Putamen (tissue), 1 donor: ENCODE measurements around the gene SPRYD4.
A peak's percentile ranks its signal among the peaks of the same experiment; 100 is the strongest.
"Not testable (repeated sequence)": the region's sequence is repeated elsewhere in the genome, so short reads cannot be mapped to it uniquely, and the experiment has no call there.

Experiments
- DNase-seq: peaks from one replicate; pipeline ENCODE4 v3.0.0-alpha.2; 2016; ENCODE audit warnings: low spot score

Gene SPRYD4

DNA sequence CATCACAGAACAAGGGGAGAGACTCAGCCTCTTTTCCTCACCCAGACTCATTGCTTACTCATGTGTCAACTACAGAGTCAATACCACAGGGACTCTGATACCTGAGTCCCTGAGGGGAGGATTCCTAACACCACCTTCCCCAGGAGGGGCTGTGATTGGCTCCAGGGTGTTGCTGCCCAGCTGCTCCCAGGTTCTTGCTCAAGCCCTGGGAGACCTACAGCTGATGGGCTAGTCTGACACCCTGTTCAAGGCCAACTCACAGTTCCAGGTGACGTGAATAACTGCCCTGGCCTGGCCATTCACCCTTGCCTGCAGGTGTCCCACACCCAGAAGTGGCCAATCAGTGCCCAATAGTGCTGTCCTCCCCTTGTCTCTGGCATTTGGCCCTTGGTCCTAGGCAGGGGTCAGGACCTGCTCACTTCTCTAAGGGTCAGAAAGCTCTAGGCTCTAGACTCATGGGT, 8.6 kb downstream of the SPRYD4 start:
- no peak for DNase-seq

DNA sequence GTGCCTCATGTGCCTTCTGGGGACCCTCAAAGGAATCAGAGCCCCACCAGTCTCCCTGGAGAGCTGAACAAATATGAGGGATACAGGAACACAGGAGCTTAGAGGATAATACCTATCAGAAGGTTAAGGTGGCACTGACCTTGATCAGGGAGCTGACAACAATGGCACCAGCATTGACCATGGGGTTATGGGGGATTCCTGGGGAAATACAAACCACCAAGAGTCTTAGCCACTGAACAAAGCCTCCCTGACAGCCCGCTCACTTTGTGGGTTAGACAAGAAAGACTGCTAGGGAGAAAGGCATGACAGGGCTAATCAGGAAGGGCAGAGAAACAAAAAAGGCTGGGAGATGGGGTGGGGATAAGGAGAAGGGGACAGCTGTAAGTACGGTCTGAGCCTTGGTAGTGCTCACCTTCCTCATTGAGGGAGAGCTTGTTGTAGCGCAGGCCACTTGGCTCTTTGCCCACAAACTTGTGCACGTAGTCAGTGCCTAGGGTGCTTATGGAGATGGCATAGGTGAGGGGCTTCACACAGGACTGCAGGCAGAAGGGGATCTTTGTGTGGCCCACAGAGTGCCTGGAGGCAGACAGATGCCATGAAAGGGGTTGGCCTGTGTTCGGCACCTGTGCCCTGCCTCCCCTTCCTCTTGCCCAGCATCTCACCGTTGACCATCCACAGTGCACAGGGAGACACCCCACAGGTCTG, 9.3 kb downstream of the SPRYD4 start:
- DNase-seq, result no peak

DNA sequence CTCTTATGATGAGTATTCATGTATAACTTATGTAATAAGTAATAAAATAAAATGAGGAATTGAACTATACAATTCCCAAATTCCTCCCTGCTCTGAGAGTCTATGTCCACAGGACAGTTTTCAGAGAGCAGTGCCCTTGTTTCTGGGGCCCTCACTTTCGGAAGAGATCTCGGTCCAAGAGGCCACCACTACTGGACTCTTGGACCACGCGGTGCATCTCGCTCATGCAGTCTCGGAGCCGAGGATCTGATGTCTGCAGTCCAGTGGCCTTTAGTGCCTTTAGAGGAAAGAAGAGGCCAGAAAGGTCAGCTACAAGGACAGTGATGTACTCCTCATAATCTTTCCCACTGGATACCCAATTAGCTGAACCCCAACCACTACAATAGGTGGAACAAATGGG, 11.2 kb downstream of the SPRYD4 start:
- DNase-seq, result no peak

DNA sequence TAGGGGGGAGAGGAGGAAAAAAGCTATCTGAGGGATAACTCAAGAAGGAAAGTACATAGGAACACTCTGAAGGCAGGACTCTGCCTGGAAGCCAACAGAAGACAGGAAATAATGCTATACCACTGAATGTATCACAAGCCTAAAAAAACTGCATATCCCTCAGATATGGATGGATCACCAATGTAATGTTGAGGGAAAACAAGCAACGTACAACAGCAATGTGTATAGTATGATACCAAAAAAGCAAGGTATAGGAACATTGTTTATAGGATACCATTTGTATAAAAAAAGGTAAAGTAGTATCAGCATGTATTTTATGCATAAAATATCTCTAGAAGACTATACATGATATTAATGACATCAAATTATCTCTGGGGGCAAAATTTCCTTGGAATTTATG, 16.2 kb downstream of the SPRYD4 start:
- DNase-seq, result no peak

DNA sequence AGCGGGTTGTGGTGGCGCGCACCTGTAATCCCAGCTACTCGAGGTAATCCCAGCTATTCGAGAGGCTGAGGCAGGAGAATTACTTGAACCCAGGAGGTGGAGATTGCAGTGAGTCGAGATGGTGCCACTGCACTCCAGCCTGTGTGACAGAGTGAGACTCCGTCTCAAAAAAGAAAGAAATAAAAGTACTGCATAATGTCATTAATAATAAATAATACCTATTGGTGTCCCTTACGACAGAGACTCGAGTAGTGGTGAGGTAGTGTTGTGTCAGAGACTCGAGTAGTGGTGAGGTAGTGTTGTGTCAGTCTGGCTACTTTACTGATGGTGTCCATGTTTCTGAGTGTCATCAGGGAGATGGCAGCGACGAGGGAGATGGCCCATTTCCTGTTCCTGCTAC, 18.3 kb downstream of the SPRYD4 start:
- no peak for DNase-seq

DNA sequence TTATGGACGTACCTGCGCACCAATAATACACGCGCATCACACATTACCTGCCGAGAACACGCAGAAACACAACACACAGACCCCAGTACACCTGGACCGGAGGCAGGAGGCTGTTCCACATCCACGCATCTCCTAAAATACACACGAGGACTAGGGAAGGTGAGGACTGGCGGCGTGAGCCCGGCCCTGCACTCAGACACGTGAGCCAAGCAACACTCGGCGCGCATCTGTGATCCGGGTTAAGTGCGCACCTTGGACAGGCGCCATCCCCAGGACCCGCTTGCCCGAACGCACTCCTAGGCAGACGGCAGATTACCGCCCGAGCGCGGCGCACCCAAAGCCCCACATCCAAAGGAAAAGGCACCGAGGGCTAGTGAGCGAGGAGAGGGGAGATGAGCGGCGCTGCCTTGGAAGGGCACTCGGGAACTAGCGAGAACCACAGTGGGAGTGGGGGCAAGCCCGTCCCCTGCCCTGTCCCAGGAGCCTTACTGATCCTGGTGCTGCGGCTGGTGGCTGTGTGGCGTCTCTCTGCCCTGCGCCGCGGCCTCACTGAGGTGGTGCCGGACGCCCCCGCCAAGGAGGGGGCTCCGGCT, 19.2 kb downstream of the SPRYD4 start:
- peak; percentile 34 for DNase-seq

DNA sequence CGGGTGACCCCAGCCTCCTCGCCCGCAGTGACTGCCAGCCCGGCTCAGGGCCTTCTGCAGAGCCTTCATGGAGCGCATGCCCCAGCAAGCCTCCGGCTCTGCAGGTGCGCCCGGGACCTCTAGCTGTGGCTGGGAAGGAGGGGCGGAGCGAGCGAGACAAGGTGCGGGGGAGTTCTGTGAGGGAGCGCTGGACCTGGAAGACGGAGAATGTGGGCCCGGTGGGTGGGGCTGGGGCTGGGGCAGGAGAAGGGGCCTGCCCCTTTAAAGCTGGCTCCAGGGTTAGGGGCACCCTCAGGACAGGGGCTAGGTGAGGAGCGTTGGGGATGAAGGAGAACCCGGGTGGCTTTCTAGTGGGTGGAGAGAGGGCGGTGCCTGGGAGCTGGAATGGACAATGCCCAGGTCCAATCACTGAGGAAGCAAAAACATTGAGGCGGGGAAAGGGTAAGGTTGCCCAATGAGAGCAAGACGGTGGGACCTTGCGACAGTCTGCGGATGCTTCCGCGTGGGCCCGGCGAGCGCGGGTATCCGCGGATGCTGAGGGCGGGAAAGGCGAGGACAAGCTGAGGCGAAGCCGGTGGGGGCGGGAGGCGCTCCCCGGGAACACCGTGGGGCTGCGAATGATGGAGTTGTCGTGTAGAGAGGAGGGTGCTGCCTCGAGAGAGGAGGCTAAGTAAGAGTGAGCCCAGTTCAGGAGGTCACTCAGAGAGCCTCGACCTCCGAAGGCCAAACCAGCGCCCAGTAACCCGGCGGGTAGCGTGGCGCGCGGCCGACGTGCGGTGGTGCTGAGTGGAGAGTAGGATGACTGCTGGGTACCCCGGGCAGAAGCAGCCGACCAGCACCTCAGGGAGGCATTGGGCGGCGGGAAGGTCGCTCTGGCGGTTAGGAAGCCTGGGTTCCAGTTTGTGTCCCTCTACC, 19.9 kb downstream of the SPRYD4 start, which contains the start of gene GLS2:
Gene GLS2, minus strand, starts transcription at position 121 of the 915 bp plus-strand sequence. Its CDS starts 43 bp downstream, at position 78.
- DNase-seq, result peak; percentile 87

DNA sequence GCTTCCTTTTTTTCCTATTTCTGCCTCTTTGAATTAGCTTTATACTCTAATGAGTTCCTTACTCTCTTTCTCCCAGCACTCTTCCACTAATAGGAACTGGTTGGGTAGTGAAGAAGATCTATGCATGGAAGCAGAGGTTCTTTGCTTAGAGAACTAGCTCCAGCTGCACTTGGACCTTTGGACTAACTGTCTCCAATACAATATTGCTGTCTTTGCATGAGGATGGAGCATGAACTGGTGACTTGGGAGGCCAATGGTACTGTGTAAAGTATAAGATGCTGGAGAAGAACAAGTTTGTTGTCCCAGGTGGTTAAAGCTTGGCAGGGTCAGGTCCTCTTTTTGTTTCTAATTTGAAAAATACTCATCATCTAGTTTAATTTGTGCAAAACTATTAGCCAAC, 22.0 kb downstream of the SPRYD4 start:
- no peak for DNase-seq

DNA sequence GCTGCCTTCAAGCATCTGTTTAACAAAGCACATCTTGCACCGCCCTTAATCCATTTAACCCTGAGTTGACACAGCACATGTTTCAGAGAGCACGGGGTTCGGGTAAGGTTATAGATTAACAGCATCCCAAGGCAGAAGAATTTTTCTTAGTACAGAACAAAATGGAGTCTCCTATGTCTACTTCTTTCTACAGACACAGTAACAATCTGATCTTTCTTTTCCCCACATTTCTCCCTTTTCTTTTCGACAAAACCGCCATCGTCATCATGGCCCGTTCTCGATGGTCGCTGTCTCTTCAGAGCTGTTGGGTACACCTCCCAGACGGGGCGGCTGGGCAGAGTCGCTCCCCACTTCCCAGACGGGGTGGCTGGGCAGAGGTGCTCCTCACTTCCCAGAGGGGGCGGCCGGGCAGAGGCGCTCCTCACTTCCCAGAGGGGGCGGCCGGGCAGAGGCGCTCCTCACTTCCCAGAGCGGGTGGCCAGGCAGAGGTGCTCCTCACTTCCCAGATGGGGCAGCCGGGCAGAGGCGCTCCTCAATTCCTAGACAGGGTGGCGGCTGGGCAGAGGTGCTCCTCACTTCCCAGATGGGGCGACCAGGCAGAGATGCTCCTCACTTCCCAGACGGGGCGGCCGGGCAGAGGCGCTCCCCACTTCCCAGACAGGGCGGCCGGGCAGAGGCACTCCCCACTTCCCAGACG, 25.2 kb downstream of the SPRYD4 start:
- DNase-seq, result not testable (repeated sequence)

DNA sequence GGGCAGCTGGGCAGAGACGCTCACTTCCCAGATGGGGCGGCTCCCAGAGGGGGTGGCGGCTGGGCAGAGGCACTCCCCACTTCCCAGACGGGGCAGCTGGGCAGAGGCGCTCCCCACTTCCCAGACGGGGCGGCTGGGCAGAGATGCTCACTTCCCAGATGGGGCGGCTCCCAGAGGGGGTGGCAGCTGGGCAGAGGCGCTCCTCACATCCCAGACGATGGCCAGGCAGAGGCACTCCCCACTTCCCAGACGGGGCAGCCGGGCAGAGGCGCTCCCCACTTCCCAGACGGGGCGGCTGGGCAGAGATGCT, 25.7 kb downstream of the SPRYD4 start:
- not testable (repeated sequence) for DNase-seq

DNA sequence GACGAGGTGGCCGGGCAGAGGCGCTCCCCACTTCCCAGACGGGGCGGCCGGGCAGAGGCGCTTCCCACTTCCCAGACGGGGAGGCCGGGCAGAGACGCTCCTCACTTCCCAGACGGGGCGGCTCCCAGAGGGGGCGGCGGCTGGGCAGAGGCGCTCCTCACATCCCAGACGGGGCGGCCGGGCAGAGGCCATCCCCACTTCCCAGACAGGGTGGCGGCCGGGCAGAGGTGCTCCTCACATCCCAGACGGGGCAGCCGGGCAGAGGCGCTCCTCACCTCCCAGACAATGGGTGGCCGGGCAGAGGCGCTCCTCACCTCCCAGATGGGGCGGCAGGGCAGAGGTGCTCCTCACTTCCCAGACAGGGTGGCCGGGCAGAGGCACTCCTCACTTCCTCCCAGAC, 26.1 kb downstream of the SPRYD4 start:
- not testable (repeated sequence) for DNase-seq

DNA sequence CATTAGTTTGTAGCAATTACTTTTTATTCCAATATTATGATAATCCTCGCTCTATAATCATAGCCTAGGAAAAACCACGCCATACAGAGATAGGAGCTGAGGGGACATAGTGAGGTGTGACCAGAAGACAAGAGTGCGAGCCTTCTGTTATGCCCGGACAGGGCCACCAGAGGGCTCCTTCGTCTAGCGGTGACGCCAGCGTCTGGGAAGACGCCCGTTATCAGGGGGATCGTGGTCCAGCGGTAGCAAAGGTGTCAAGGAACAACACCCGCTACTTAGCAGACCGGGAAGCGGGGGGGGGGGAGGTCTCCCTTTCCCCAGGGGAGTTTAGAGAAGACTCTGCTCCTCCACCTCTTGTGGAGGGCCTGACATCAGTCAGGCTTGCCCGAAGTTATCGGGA, 28.3 kb downstream of the SPRYD4 start:
- DNase-seq, result not testable (repeated sequence)

DNA sequence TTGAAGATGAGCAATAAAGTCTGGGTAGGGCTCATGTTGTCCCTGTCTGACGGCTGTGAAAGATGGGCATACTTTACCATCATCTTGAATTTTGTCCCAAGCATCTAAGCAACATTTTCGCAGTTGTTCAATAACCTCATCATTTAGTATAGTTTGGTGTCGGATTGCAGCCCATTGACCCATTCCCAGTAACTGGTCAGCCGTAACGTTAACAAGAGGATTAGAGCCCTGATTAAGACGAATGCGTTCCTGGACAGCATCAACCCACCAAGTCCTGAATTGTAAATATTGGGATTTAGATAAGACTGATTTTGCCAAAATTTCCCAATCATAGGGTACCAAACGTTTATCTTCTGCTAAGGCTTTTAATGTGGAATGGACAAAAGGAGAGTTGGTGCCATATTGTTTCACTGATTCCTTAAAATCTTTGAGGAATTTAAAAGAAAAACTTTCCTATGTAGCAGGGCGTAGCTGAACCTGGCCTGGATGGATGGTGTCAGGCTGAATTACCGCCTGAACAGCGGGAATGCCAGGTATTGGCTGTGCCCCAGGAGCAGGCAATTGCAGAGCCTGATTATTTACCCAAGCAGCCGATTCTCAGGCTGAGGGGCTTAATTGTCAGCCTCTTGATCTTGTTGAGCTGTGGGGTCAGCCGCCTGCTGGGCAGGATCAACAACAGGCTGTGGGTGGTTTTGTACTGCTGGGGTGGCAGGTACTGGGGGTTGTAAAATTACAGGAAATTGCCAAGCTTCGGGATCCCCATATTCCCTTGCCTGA, 29.9 kb downstream of the SPRYD4 start:
- not testable (repeated sequence) for DNase-seq

DNA sequence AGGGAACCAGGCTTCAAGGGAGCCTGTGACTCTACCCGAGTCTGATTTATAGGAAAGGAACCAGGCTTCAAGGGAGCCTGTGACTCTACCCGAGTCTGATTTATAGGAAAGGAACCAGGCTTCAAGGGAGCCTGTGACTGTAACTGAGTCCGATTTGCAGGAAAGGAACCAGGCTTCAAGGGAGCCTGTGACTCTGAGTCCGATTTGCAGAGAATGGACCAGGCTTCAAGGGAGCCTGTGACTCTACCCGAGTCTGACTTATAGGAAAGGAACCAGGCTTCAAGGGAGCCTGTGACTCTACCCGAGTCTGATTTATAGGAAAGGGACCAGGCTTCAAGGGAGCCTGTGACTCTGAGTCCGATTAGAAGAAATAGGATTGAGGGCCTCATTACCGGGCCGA, 31.1 kb downstream of the SPRYD4 start:
- DNase-seq, result not testable (repeated sequence)

DNA sequence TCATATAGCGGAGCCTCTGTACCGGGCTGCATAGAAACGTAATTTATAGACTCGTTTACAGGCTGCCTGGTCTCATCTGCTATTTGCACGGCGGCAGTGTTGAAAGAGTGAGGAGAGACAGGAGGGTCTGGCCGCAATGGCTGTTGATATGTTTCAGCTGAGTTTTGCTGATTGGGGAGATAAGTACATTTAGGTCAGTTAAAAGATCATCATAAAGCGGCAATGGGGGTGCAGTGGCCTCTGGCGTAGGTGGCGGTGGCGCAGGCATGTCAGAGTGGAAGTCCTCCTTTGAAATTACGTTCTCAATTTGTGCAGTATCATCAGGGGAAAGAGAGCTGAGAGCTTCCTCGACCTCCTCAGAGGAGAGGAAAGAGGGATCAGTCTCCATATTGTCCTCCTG, 31.5 kb downstream of the SPRYD4 start:
- DNase-seq, result not testable (repeated sequence)

DNA sequence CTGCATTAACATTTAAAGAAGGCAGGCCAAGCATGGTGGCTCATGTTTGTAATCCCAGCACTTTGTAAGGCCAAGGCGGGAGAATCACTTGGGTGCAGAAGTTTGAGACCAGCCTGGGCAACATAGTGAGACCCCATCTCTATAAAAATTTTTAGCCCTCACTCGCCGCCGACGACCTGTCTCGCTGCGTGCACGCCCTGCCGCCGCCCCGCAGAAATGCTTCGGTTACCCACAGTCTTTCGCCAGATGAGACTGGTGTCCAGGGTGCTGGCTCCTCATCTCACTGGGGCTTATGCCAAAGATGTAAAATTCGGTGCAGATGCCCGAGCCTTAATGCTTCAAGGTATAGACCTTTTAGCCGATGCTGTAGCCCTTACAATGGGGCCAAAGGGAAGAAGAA, 42.4 kb downstream of the SPRYD4 start:
- no peak for DNase-seq

DNA sequence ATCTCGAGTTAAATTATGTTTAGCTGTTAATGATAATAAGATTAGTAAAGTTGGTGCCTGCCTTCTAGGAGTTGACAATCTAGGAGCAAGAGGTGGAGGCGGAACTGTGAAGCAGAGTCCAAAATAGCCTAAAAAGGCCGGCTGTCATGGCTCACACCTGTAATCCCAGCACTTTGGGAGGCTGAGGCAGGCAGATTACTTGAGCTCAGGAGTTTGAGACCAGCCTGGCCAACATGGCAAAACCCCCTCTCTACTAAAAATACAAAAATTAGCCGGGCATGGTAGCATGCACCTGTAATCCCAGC, 45.6 kb downstream of the SPRYD4 start:
- DNase-seq, result not testable (repeated sequence)

DNA sequence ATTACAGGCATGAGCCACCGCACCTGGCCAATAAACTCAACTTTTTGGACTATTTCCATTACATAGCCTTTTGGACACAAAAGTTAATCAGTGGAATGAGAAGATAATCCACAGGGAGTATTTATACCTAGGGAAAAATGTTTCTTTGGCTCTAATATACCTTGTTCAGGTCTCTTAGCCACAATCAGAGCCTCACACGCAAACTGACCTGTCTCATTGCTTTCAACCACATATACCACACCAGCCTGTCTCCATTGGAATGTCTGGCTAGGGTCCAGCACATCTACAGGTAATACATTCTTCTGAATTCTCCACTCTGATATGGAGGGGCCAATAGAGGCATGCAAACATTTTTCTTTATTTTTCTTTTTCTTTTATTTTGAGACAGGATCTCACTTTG, 49.5 kb downstream of the SPRYD4 start:
- no peak for DNase-seq

DNA sequence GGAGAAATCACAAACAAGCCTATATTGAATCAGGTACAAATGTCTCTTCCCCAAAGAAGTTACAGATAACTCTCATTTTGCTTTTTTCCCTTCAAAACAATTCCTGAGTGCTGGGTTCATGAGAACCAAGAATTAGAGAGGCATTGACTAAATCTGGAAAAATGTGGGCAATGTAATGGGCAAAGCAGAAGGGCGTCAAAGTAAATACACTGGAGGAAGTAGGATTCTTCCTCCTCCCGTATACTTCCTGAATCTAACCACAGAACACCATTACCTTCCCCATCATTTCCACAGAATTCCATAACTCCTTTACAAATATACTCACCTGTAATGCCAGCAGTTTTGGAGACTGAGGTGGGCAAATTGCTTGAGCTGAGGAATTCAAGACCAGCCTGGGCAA, 50.2 kb downstream of the SPRYD4 start:
- DNase-seq, result no peak

DNA sequence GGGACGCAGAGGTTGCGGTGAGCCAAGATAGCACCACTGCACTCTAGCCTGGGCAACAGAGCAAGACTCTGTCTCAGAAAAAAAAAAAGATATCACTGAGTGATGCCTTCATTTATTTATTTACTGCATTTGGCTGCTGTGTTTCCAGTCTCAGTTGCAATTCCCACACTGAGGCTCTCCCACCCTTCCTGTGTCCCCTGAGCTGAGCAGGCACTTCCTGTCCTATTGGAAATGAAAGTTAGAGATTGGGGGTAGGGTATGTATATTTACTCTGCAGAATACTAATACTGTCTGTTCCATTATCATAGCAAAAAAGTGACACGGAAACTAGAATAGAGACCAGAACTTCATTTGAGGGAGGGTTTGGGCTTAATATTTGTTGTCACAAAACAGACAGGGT, 51.7 kb downstream of the SPRYD4 start:
- no peak for DNase-seq

DNA sequence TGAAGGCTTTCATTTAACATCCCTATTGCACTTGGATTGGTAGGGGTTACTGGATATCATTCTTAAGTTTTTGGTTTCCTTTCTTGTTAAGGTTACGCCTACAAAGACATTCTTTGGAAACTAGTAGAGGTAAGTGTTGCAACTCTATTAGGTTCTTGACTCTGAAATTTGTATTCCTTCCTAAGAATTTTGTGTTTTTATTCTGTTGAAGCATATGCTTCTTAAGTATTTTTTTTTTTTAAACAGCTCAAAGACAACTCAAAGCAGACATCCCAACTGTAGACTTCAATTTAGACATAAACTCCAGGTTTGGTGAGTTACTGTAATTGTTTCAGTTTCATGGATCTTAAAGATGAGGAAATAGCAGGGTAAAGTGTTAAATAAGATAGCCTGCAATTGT, 52.1 kb downstream of the SPRYD4 start:
- no peak for DNase-seq

DNA sequence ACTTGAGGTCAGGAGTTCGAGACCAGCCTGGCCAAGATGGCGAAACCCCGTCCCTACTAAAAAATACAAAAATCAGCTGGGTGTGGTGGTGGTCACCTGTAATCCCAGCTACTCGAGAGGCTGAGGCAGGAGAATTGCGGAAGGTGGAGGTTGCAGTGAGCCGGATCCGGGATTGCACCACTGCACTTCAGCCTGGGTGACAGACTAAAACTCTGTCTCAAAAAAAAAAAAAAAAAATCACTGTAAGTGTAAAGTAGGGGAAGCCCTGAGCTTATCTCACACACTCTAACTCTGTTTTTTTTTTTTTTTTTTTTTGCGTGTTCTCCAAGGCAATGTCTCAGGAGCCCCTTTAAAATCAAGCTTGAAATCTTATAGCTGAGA, 52.8 kb downstream of the SPRYD4 start:
- no peak for DNase-seq
